Stomach smooth muscle (tissue), 2 donors: ENCODE results near the gene ATRNL1.

Source experiments
- H3K27ac ChIP-seq: one replicate; pipeline ENCODE4 v1.7.0; 2013; ENCODE audit warnings: mild to moderate bottlenecking, low read length, inconsistent platforms
- H3K27me3 ChIP-seq, 2 donors: one replicate each; pipeline ENCODE4 v1.7.0; 2013; ENCODE audit warnings: low read length in 2 of 2; ENCODE audit not compliant: insufficient read depth in 2 of 2, control insufficient read depth in 1 of 2
- H3K36me3 ChIP-seq, 2 donors: one replicate each; pipeline ENCODE4 v1.7.0; 2013; ENCODE audit warnings: low read length in 2 of 2; ENCODE audit not compliant: control insufficient read depth in 2 of 2, insufficient read depth in 2 of 2
- H3K4me1 ChIP-seq: one replicate; pipeline ENCODE4 v1.7.0; 2013; ENCODE audit warnings: low read length; ENCODE audit not compliant: control insufficient read depth, insufficient read depth
- H3K4me3 ChIP-seq, 2 donors: one replicate each; pipeline ENCODE4 v1.7.0; 2013; ENCODE audit warnings: low read length in 2 of 2
- H3K9ac ChIP-seq, 2 donors: one replicate each; pipeline ENCODE4 v1.7.0; 2013; ENCODE audit warnings: low read length in 2 of 2, mild to moderate bottlenecking in 1 of 2
- H3K9me3 ChIP-seq, 2 donors: one replicate each; pipeline ENCODE4 v1.7.0; 2013; ENCODE audit warnings: low read length in 2 of 2; ENCODE audit not compliant: control insufficient read depth in 2 of 2
- donor health status: healthy.
- donor health status: Pancreatic carcinoma.

Gene ATRNL1

DNA sequence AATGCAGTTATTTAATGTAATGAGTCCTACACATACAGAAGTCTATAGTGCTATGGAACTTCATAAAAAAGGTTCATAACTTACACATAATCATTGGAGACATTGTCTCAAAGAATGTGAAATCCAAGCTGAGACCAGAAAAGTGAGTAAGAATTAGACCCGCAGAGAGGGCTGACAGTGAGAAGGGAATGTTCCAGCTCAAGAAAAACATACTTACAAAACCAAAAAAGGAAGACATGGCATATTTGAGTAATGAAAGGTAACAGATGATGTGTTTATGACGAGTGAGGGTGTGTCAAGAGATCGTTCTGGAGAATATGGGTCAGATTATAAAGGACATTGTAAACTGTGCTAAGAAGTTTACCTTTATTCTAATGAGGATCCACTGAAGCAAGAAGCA is 566.5 kb downstream of the ATRNL1 start:
- Histone ChIP-seq H3K4me1 (no peaks in the 10 kb centered on the region), H3K9me3 (no peaks in the 10 kb centered on the region), H3K9ac (no peak overlapping the region), H3K36me3 (no peaks in the 10 kb centered on the region), H3K27me3 (no peaks in the 10 kb centered on the region), H3K27ac (no peak overlapping the region), H3K4me3 (no peak overlapping the region)

DNA sequence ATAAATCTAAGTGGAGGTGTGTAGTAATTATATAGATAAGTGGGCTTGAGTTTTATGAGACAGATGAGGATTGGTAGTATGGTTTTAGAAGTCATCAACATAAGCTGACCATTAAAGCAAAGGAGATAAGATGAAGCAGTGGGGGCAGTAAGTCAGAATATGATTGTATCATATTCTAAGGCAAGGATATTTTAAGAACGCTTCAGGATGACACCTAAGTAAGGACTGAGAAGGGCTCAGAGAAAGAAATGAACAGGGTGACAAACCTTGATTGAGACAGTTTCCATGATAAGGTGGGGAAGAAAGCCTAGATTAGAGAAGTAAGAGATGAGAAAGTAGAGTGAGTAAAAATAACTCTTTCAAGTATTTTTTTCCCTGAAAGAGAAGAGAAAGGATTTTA is 567.2 kb downstream of the ATRNL1 start:
- Histone ChIP-seq H3K9ac (no peak overlapping the region), H3K9me3 (no peaks in the 10 kb centered on the region)

DNA sequence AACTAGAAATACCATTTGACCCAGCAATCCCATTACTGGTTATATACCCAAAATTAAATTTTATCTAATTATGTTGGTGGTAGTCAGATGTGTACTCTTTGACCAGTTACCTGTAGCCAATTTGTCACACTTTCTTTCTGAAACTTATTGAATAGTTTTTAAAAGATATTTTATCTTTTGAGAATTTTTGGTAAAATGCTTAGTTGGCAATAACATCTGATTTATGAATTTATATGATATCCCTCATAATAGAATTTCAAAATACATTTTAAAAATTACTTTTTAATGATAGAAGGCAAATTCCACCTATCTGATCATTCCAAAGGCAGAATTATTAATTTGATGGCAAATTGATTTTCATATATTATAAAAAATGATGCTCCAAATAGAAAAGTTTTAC is 569.3 kb downstream of the ATRNL1 start:
- no peaks in the 10 kb centered on the region for H3K36me3 ChIP-seq
- H3K27ac ChIP-seq: no peak overlapping the region
- no peaks in the 10 kb centered on the region for H3K27me3 ChIP-seq
- no peaks in the 10 kb centered on the region for H3K9me3 ChIP-seq
- no peak overlapping the region for H3K4me3 ChIP-seq
- H3K9ac ChIP-seq: no peak overlapping the region
- no peaks in the 10 kb centered on the region for H3K4me1 ChIP-seq

More for the DNA sequence above, 567.2 kb downstream of the ATRNL1 start:
- Histone ChIP-seq H3K4me1 (no peaks in the 10 kb centered on the region), H3K27me3 (no peaks in the 10 kb centered on the region), H3K27ac (no peak overlapping the region), H3K4me3 (no peak overlapping the region), H3K36me3 (no peaks in the 10 kb centered on the region)

DNA sequence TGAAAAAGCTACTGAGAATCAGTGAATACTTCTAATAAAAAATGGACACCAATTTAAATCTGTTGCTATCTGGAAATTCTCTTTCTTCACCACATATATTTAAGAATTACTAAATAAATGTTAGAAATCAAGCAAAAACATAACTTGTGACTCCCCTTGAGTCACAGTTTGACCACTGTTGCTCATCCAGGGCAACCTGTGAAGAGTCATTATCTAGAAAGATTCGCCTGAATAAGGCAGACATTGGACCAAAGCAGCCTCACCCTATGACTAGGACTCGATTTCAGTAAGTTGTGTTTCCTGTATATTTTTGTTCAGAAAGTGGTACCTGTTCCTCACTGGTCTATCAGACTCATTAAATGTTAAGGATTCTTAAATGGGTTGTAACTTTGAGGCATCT is 572.4 kb downstream of the ATRNL1 start:
- Histone ChIP-seq H3K27me3 (no peaks in the 10 kb centered on the region), H3K4me1 (no peaks in the 10 kb centered on the region), H3K27ac (no peak overlapping the region), H3K9ac (no peak overlapping the region), H3K4me3 (no peak overlapping the region), H3K9me3 (no peaks in the 10 kb centered on the region), H3K36me3 (no peaks in the 10 kb centered on the region)

DNA sequence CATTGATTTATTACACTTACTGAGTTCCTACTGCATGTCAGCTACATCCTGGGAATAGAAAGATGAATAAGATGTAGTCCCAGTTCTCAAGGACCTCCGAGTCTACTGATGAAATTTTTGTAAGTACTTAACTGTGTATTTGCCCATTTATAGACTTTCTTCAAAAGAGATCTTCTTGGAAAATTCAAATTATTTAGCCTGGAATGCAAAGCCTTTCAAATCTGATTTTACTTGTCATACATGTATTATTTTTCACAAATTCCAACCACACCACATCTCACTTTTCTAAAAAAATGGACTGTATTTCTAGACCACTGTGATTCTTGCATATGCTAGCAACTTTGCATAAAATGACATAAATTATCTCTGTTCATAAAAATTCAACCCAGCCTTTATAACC is 581.3 kb downstream of the ATRNL1 start:
- no peaks in the 10 kb centered on the region for H3K36me3 ChIP-seq
- no peak overlapping the region for H3K9ac ChIP-seq
- H3K4me3 ChIP-seq: no peak overlapping the region
- no peaks in the 10 kb centered on the region for H3K27me3 ChIP-seq
- no peaks in the 10 kb centered on the region for H3K4me1 ChIP-seq
- H3K27ac ChIP-seq: no peak overlapping the region
- H3K9me3 ChIP-seq: no peaks in the 10 kb centered on the region

DNA sequence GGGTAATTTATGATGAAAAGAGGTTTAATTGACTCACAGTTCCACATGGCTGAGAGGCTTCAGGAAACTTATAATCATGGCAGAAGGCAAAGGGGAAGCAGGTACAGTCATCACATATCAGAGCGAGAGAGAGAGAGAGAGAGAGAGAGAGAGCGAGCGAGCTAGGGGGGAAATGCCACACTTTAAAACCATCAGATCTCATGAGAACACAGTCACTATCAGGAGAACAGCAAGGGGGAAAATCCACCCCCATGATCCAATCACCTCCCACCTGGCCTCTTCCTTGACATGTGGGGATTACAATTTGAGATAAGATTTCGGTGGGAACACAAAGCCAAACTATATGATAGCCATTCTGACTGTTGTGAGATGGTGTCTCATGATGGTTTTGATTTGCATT is 603.6 kb downstream of the ATRNL1 start:
- H3K36me3 ChIP-seq: no peaks in the 10 kb centered on the region
- no peak overlapping the region for H3K4me3 ChIP-seq
- no peaks in the 10 kb centered on the region for H3K27me3 ChIP-seq

DNA sequence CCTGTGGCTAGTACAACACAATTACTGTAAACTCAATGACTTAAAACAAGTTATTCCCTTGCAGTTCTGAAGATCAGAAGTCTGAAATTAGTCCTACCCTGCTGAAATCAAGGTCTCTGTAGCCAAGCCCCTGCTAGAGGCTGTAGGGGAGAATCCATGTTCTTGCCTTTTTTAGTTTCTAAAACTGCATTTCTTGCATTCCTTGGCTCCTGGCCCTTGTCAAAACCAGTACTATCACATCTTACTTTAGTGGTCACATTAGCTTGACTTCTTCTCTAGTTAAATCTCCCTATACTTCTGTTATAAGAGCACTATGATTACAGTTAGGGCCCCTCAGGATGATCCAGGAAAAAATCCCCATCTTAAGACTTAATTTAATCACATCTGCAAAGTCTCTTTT is 612.9 kb downstream of the ATRNL1 start:
- H3K36me3 ChIP-seq: no peaks in the 10 kb centered on the region
- no peak overlapping the region for H3K4me3 ChIP-seq
- no peaks in the 10 kb centered on the region for H3K9me3 ChIP-seq
- H3K27me3 ChIP-seq: no peaks in the 10 kb centered on the region
- H3K9ac ChIP-seq: no peak overlapping the region
- no peaks in the 10 kb centered on the region for H3K4me1 ChIP-seq
- H3K27ac ChIP-seq: no peak overlapping the region

More for the DNA sequence above, 603.6 kb downstream of the ATRNL1 start:
- H3K9ac ChIP-seq: no peak overlapping the region
- no peaks in the 10 kb centered on the region for H3K4me1 ChIP-seq
- H3K9me3 ChIP-seq: no peaks in the 10 kb centered on the region
- H3K27ac ChIP-seq: no peak overlapping the region

DNA sequence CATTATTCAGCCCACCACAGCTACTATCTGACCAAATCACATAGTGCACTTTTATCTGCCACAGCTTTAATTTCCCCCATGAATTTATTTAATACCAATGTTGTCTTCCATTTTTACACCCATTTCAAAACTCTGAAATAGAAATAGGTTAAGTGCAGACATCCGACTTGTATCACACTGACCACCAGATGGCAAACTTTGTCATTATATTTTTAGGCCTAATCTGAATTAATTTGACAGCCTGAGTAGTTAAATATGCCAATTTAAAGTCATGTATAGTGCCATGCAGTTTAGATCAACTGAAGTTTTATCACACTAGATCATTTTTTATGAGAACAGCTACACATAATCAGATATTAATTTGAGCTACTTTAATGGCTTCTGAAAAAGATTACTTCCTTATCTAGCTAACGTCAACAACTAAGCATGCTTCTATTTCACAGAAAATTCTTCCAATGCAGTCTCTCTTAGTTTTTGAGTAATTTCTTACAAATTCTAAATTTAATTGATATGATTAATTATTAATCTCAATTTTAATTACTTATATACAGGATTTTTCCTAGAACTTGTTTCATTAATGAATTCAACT is 613.4 kb downstream of the ATRNL1 start:
- Histone ChIP-seq H3K9me3 (no peaks in the 10 kb centered on the region), H3K4me3 (no peak overlapping the region), H3K27me3 (no peaks in the 10 kb centered on the region), H3K27ac (no peak overlapping the region), H3K4me1 (no peaks in the 10 kb centered on the region), H3K9ac (no peak overlapping the region), H3K36me3 (no peaks in the 10 kb centered on the region)

DNA sequence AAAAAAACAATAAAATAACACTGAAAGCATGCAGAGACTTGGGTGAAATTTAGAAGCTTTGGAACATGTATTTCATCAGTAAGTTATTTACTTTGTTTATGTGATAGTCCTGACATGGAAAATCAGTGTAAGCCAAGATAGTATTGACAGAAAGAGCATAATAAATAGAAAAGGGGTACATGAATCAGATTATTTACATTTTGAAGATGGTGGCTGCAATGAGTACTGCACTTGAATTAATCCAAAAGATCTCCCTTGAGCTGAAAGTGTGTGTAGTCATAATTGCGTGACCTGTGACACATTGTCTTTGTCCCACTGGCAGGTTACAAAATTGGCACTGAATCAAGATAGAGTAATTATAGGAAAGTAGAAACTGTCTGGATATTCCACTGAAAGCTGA is 617.0 kb downstream of the ATRNL1 start:
- Histone ChIP-seq H3K27ac (no peak overlapping the region), H3K4me1 (no peaks in the 10 kb centered on the region), H3K4me3 (no peak overlapping the region), H3K9ac (no peak overlapping the region), H3K36me3 (no peaks in the 10 kb centered on the region), H3K9me3 (no peaks in the 10 kb centered on the region), H3K27me3 (no peaks in the 10 kb centered on the region)

DNA sequence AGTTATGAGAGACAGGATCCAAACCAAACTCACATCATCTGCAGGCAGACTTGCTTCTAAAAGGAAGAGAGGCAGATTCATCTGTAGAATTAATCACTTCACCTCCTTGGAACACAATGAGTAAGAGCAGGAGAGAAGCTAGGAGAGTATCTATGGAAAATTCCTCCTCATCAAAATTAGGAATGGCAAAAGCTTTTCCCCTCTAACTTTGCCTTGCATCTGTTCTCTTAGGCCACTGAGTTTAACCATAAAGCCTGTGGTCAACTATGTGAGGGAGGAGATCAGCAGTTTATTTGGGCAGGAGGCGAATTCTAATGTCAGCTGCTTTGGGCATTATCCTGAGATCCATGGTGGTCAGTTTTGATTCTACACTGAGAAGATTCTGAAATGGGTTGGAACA is 618.1 kb downstream of the ATRNL1 start:
- Histone ChIP-seq H3K27ac (no peak overlapping the region), H3K27me3 (no peaks in the 10 kb centered on the region), H3K9ac (no peak overlapping the region), H3K36me3 (no peaks in the 10 kb centered on the region), H3K9me3 (no peaks in the 10 kb centered on the region), H3K4me3 (no peak overlapping the region), H3K4me1 (no peaks in the 10 kb centered on the region)

DNA sequence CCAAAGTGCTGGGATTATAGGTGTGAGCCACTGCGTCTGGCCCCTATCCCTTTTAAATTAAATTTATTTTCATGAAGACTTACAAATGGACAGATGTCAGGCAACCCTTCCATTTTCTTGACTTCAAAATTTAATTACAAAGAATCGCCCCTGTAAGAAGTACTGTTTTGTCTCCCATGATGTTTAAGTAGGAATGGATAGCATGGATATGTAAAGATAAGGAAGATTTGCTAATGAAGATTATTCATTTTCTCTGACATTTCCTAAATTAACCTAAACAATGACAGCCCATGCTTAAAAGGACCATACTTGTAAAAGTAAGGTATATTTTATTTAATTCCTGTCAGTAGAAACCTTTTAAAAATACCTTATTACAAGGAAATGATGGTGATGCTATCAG is 627.0 kb downstream of the ATRNL1 start:
- H3K4me3 ChIP-seq: no peak overlapping the region
- H3K9ac ChIP-seq: no peak overlapping the region
- no peaks in the 10 kb centered on the region for H3K9me3 ChIP-seq
- no peak overlapping the region for H3K27ac ChIP-seq
- H3K27me3 ChIP-seq: no peaks in the 10 kb centered on the region
- no peaks in the 10 kb centered on the region for H3K36me3 ChIP-seq
- H3K4me1 ChIP-seq: no peaks in the 10 kb centered on the region
